ENCODE results near the gene TRPM3.
"Not testable (repeated sequence)": the region's sequence is repeated elsewhere in the genome, so short reads cannot be mapped to it uniquely, and the experiment has no call there.

TRPM3 gene

GRCh38 chr9:70995511-70995910 lies 125.9 kb downstream of the TRPM3 start:
- DNase-seq = no peak

- no peak for DNase-seq
These were observed 126.8 kb downstream of the TRPM3 start for GRCh38 chr9:70994582-70994981.

DNA sequence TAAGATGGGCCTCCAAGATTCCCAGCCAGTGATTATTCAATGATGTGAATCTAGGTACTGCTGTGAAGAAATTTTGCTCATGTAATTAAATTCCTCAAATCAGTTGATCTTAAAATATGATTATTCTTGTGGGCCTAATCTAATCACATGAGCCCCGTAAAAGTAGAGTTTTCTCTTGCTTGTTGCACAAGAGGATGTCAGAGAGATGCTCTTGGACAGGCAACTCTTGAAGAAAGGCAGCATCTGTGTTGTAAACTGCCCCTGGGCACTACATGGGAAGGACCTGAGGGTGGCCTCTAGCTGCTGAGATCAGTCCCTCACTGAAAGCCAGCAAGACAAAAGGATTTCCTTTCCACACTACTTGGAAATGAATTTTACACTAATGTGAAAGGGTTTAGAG lies 132.9 kb downstream of the TRPM3 start:
- no peak for DNase-seq

GRCh38 chr9:70987986-70988385 lies 133.4 kb downstream of the TRPM3 start:
- no peak for DNase-seq

DNA sequence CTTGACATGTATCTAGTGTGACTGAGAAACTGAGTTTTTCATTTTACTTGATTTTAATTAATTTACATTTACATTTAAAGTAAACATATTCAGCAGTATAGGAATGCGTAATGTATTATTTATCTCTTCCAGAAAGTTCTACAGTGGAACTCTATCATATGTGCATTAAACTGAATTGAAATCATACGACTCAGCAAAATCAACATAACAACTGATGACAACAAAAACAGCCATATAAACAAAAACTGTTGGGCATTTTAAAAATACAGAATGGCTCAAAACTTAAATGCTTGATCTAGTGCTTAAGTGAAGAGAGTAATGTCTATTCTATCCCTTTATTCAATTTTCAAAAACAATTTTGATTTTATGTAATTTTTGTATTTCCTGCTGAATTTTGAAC lies 134.4 kb downstream of the TRPM3 start:
- DNase-seq = no peak

GRCh38 chr9:70983723-70984295 lies 137.6 kb downstream of the TRPM3 start:
- DNase-seq = no peak

DNA sequence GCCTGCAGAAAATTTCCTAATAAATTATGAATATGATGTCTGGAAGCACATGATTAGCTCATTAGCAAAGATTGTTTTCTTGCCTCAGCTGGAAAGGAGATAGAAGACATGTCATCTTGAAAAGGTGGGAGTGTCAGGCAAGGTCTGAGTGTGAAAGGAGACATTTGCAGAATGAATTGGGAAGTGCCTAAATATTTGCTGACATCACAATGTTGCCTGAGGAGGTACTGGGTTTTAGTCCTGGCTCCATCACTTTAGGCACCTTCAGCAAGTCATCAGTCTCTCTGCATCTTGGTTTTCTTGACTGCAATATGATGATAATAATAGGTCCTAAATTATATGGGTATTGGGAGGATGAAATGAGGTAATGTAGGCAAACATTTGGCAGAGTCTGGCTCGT lies 140.1 kb downstream of the TRPM3 start:
- no peak for DNase-seq

- DNase-seq = no peak
These were observed 141.5 kb downstream of the TRPM3 start for GRCh38 chr9:70979966-70980365.

GRCh38 chr9:70978085-70978484 lies 143.3 kb downstream of the TRPM3 start:
- DNase-seq = no peak

- DNase-seq = no peak
These were observed 145.6 kb downstream of the TRPM3 start for GRCh38 chr9:70975821-70976220.

DNA sequence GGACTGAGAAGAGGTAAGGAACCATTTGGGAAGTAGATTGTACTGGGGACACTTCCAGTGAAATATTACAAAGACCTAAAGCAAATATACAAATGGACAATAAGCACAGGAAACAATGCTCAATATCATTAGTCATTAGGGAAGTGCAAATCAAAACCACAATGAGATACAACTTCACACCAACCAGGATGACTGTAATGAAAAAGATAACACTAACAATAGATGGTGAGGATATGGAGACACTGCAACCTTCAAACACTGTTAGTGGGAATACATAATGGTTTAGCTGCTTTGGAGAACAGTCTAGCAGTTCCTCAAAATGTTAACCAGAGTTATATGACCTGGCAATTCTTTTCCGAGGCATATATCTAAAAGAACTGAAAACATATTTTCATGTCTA lies 149.7 kb downstream of the TRPM3 start:
- no peak for DNase-seq

- DNase-seq = not testable (repeated sequence)
These were observed 155.0 kb downstream of the TRPM3 start for GRCh38 chr9:70966380-70966779.

- peak in 1 of 14 donors; percentile 68 for DNase-seq
These were observed 156.6 kb downstream of the TRPM3 start for GRCh38 chr9:70964861-70965260.

- peak in 1 of 14 donors; percentile 38 for DNase-seq
These were observed 157.9 kb downstream of the TRPM3 start for GRCh38 chr9:70963554-70963953.

DNA sequence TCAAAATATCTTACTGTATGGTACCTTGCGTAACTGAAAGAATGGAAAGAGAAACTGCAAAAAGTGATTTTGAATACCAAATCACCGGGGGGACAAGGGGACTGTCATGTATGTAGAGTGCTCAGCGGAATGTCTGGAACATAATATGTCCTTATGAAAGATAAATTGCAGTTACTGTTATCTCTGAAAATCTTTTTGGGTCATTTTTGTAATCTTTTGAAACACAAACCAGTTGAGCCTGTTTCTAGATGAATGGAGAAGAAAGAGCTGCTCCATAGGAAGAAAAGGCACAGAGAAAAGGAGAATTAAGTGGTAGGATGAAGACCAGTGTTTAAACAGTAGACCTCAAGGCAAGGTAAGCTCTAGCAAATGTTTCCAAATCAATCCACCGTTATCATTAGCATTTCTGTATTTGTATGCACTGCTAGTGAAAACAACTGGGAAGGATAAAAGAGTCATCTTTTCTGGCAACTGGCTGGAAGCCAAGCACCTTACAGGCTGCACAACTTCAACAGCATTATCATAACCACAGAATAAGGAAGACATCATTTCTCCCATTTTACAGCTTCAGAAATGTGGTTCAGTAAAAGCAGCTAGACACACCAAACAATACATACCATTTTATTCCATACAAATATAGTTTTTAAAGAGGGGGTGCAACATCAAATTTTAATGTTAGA lies 158.5 kb downstream of the TRPM3 start:
- peak in 1 of 14 donors; percentile 25 for DNase-seq

- no peak for DNase-seq
These were observed 162.1 kb downstream of the TRPM3 start for GRCh38 chr9:70959366-70959765.

- no peak for DNase-seq
These were observed 166.8 kb downstream of the TRPM3 start for GRCh38 chr9:70954596-70955143.

- DNase-seq = no peak
These were observed 167.3 kb downstream of the TRPM3 start for GRCh38 chr9:70954126-70954525.

- no peak for DNase-seq
These were observed 169.4 kb downstream of the TRPM3 start for GRCh38 chr9:70951749-70952727.

DNA sequence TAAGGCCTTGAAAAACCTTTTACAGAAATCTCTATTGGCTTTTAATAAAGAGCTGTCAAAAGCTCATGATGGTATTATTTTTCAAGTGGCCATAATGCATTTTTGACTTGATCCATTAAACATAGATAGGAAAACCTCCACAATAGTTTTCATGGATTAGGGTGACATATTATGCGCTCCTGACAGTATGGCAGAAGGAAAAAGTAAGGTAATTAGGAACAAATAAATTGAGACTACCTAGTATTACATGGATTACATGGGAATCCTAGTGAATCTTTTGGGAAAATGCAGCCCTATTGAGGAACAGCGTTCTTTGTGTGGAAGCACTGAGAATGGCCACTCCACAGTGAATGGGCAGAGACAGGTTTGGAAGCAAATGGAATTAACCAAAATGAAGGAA lies 171.2 kb downstream of the TRPM3 start:
- DNase-seq = no peak

GRCh38 chr9:70949239-70949638 lies 172.2 kb downstream of the TRPM3 start:
- no peak for DNase-seq

- DNase-seq = no peak
These were observed 172.7 kb downstream of the TRPM3 start for GRCh38 chr9:70948744-70949143.

DNA sequence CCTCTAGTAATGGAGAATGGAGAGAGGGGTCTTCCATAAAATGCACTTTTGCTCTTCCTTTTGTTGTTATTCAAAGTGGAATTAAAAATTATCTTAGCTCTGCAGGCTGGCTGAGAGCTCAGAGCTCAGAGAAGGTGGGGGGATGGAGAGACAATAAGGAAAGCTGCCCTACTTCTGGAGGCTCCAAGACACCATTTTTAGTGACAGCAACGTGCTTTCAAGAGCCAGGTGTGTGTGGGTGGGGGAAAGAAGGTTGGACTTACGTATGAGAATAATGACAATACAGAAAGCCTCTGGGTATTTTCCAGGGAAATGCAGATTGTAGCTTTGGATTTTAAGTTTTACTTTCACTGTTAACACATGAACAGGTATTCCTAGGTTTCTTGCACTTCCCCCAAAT lies 173.9 kb downstream of the TRPM3 start:
- DNase-seq = no peak
